ENCODE data around the gene TUT1.
"Not testable (repeated sequence)": the region's sequence is repeated elsewhere in the genome, so short reads cannot be mapped to it uniquely, and the experiment has no call there.

Gene TUT1, protein sequence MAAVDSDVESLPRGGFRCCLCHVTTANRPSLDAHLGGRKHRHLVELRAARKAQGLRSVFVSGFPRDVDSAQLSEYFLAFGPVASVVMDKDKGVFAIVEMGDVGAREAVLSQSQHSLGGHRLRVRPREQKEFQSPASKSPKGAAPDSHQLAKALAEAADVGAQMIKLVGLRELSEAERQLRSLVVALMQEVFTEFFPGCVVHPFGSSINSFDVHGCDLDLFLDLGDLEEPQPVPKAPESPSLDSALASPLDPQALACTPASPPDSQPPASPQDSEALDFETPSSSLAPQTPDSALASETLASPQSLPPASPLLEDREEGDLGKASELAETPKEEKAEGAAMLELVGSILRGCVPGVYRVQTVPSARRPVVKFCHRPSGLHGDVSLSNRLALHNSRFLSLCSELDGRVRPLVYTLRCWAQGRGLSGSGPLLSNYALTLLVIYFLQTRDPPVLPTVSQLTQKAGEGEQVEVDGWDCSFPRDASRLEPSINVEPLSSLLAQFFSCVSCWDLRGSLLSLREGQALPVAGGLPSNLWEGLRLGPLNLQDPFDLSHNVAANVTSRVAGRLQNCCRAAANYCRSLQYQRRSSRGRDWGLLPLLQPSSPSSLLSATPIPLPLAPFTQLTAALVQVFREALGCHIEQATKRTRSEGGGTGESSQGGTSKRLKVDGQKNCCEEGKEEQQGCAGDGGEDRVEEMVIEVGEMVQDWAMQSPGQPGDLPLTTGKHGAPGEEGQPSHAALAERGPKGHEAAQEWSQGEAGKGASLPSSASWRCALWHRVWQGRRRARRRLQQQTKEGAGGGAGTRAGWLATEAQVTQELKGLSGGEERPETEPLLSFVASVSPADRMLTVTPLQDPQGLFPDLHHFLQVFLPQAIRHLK

DNA sequence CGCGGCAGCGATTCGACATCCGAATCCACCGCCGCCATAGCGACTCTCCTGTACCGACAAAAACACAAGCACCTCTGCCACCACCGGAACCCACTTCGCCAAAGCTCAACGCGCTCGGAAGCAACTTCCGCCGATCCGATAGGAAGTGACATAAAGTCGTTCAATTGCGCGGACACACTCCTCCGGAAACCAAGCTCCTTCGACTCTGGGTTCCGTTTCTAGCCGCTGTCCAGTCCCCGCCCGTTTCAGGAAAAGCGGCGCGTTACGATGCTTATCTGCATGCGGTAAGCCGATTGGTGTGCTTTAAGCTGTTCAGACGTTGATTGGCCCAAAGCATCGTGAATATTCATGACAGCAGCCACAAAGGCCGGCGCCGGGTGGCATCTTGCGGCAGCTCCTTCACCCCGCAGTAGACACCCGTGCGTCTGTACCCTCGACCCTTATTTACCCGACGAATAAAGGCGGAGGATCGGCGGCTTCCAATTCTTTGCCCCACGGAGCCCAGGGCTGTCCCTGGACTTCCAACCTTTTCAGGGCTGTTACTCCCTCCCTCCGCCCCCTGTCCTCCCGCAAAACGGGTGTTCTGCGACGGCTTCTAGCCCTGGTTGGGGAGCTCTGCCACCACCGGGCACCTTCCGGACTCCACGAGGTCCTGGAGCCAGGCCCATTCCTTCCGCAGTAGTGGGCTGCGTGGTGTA is at the start of gene TUT1:
TSS of gene TUT1 (minus strand) at position 76 of the 698 bp plus-strand sequence. CDS start at position 38, 38 bp downstream.
- DNase-seq (ENCODE audit: low spot score) = peak; percentile 86

- DNase-seq (ENCODE audit: low spot score) = no peak
Measured at GRCh38 chr11:62632492-62632891, 41.2 kb upstream of the TUT1 start.

GRCh38 chr11:62627713-62628112 is 36.4 kb upstream of the TUT1 start:
- no peak for DNase-seq (ENCODE audit: low spot score)

DNA sequence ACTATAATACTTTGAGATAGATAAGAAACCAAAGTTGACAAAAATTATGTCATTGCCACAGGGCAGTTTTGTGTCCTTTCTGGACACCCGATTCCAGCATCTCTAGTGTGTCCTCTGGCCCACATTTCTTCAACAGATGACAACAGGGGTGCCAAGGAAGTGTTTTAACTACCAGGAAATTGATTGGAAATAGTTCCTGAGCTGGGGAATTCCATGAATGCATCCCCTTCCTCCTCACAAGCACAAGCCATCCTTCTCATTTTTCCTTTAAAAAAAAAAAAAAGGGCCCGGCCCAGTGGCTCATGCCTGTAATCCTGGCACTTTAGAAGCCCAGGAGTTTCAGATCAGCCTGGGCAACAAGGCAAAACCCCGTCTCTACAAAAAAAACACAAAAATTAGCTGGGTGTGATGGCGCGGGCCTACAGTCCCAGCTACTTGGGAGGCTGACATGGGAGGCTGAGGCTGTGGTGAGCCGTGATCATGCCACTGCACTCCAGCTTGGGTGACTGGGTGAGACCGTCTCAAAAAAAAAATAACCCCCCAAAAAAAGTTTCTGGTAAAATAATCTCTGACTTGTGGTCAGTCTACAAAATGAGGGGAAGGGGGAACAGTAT is 31.3 kb upstream of the TUT1 start:
- no peak for DNase-seq (ENCODE audit: low spot score)

DNA sequence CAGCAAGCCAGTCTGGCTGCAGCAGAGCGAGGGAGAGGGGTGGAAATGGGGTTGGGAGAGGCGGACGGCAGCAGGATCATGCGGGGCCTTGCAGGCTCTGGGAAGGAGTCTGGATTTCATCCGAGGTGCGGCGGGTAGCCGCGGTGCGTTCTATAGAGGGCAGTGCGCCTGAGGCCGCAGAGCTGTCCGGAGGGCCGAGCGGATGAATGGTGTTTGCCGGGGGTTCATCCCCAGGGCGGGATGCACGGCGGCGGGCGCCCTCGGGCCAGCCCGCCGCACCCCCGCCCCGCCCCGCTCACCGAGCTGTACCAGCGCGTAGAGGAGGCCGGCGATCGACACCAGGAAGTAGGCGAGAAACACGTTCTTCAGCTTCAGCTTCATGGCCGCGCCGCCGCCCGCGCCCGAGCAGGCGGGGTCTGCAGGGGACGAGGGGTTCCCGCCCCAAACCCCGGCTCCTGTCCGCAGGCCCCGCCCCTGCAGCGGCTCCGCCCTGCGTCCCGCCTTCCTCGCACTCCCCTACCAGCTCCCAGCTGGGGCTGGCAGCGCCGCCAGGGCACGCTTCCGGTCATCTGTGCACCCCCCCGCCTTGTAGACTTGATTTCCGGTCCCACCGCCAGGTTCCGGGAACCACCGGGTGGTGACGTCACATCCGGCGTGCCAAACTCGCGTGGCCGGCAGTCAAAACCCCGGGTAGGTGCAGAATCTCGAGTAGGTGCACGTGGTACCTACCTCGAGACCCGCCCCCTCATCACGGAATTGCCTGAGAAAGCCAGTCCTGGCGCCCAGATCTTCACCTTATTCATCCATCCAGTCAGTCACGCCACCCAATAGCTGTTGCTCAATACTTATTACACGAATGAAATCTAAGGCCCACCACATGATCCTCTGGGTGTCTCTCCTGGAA is 30.5 kb upstream of the TUT1 start, which contains the start of gene B3GAT3:
TSS of gene B3GAT3 (minus strand) at position 420 of the 904 bp plus-strand sequence. CDS start at position 381, 39 bp downstream.
- DNase-seq (ENCODE audit: low spot score) = peak; percentile 99

DNA sequence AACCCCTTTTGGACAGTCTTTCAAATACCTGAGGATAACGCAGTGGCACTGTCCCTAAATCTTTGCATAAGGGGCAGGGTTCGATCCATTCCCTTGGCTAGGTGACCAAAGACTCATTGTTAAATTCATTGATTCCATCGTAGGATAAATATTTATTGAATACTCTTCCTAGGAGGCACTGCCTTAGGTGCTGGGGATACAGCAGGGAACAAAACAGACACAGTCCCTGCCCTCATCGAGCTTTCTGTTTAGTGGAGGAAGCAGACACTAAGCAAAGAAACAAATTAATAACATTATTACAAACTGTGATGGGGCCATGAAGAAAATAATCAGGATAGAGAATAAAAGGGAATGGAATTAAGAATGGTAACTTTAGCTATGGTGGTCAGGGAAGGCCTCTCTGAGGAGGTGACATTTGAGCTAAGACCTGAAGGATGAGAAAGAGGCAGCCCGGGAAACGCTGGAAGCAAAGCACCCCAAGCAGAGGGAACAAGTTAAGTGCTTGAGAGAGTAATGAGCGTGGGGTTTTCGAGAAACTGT is 29.8 kb upstream of the TUT1 start:
- no peak for DNase-seq (ENCODE audit: low spot score)

DNA sequence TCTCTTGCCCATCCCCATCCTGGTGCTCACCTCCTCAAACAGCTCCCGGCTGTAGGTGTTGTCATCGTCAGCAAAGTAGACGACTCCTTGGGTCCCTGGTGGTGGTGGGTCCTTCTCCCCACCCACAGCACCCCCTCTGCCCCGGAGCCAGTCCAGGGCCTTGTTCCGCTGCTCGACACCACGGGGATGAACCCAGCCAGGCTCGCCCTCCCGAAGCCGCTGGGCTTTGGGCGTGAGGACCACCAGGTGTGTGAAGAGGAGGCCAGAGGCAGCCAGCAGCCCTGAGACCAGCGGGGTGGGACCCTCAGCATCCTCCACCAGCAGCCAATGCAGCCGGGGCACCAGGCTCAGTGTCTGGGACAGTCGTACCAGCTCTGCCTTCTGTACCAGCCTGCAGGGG is 25.6 kb upstream of the TUT1 start:
- DNase-seq (ENCODE audit: low spot score) = not testable (repeated sequence)

- no peak for DNase-seq (ENCODE audit: low spot score)
Measured at GRCh38 chr11:62615521-62615920, 24.2 kb upstream of the TUT1 start.

GRCh38 chr11:62614275-62614674 is 23.0 kb upstream of the TUT1 start:
- DNase-seq (ENCODE audit: low spot score) = no peak

GRCh38 chr11:62613291-62613778 is 22.0 kb upstream of the TUT1 start:
- DNase-seq (ENCODE audit: low spot score) = no peak

DNA sequence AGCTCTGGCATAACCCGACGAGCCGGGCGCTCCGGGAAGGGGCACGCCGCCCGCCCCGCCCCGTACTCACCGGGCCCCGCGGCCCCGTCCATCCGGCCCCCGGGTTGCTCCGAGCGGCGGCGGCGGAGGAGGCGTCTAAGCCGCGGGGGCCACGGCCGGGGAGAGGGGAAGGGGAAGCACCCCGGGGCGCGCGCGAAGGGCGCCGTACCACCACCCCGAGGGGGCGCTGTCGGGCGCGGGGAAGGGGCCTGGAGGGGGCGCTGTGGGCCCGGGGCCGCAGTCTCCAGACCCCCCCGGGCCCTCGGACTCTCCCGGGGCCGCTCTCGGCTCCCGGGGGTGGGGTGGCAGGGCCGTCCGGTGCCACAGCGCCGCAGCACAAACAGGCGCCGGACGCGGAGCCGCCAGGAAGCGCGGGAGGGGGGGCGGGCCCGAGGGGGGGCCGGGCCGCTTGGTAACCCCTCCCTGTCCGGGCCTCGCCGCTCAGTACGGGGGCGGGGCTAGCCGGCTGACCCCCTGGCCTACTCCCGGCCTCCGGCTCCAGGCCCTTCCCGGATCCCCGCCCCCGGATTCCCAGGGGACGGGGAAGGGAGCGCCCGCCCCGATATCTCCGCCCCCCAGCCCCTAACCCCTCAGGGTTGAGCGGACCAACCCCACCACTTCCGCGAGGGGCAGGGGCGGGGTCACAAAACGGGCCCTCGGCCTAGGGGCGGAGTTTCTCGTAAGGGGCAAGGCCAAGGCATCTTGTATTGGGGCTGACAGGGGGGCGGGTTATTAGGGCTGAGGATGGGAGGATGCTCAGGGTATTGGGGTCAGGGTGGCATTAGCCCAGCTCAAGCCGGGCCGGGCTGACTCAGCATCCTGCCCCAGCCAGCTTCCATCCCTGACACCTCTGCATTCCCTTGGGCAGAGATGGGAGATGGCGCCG is 21.3 kb upstream of the TUT1 start, which contains the start of the genes EML3 and ROM1:
TSS of gene EML3 (minus strand) at position 410 of the 925 bp plus-strand sequence. CDS start at position 92, 318 bp downstream.
TSS of gene ROM1 (plus strand) at position 892 of the 925 bp plus-strand sequence. CDS start at position 917, 25 bp downstream.
- DNase-seq (ENCODE audit: low spot score) = peak; percentile 98

DNA sequence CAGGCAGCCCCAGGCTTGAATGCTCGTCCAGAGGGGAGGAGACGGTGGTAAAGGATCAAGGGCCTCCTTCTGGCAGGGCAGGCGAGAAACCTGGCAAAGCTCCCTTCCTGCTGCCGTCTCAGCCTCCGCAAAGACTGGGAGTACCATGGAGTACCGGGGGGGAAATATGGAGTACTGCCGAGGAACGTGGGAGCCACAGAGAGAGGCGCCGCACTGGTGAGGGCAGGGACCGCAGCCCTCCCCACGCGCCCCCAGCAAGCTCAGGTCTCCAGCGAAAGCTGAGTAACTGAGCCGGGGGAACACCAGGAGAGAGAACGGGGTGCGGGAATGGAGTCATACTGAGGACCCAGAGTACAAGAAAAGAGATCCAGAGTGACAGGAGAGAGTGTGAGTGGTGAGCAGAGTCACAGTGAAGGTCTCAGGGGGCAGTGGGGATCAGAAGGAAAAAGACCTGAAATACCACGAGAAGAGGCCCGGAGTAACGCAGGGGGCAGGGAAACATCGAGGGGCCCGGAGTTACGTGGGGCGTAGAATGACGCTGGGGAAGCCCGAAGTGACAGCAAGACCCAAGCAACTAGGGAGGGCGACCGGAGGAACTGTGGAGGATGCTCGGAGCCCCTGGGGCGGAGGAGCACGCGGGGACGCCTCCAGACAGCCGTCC is 20.5 kb upstream of the TUT1 start:
- peak; percentile 36 for DNase-seq (ENCODE audit: low spot score)

- DNase-seq (ENCODE audit: low spot score) = no peak
Measured at GRCh38 chr11:62610814-62611704, 19.7 kb upstream of the TUT1 start.

- no peak for DNase-seq (ENCODE audit: low spot score)
Measured at GRCh38 chr11:62610403-62610802, 19.1 kb upstream of the TUT1 start.

- no peak for DNase-seq (ENCODE audit: low spot score)
Measured at GRCh38 chr11:62608776-62609175, 17.5 kb upstream of the TUT1 start.

DNA sequence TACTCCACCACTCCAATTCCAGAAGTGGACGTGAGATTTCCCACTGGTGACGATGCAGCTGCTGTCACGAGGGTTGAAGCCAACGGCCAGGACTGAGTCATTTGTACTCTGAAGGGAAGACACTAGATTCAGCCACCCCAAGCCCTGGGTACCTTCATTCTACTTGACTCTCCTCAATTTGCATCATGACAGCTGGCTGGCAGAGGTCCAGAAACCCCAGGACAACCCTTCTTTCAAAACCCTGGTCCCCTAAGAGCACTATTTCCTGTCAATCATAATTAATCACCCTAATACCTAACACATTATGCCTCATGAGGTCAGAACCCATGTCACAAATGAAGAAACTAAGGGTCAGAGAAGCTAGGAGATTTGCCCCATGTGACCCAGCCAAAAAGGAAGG is 16.4 kb upstream of the TUT1 start:
- DNase-seq (ENCODE audit: low spot score) = no peak

DNA sequence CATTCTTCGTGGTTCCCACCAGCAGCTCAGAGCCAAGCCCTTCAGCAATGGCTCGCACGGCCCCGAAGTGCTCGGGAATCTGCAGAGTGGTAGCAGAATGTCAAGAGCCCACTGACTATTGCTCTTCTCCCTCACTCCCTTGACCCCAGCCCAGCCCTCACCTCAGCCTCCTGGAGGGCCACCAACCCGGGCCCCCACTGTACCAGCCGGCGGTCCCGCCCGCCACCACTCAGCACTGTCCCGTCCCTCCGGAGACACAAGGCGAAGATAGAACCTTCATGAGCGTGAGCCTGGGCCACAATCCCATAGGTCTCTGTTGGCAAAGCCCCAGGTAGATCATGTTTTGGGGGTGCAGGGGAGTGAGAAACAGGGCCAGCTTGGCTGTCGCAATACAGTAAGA is 14.6 kb upstream of the TUT1 start:
- DNase-seq (ENCODE audit: low spot score) = no peak
